Measurements from ENCODE around the gene TIMM44. TPM values are rescaled to one million over a fixed set of nuclear protein-coding genes. Genes with fewer than 3 reads are reported as not detected.

The TIMM44 gene
- total and polyA plus RNA-seq, 11 donors = 55.9 to 140 (median 72.9) TPM

- Histone ChIP-seq H3K36me3 (peaks cover 0 to 10% (median 0%) of the 10 kb centered on the region in 9 donors), H3K27me3 (no peaks in the 10 kb centered on the region), H3K9me3 (no peaks in the 10 kb centered on the region), H3K4me1 (peaks cover 0 to 12% (median 5%) of the 10 kb centered on the region in 12 donors), H3K4me3 (no peak overlapping the region), H3K27ac (no peak overlapping the region)
- no peak for ATAC-seq
- 80 to 83% (median 82%) methylated on average over 7 of the region's 7 CpGs for WGBS, 4 donors
- no peak for TF ChIP-seq POLR2A (IDR thresholded peaks at IDR 0.05)
- TF ChIP-seq CTCF (IDR thresholded peaks at IDR 0.05) = no peak
- intact Hi-C loops (cut with DNase I) = loop anchor here in 1 of 10 donors (5.0 kb wide), 1 partner anchor 34 kb away; no protein-coding TSS in a partner anchor
- DNase-seq = no peak
These were observed 10.1 kb upstream of the TIMM44 start for GRCh38 chr19:7953576-7953975.

- no peaks in the 10 kb centered on the region for H3K9me3 ChIP-seq
- no peak overlapping the region for H3K4me3 ChIP-seq
- peaks cover 0 to 12% (median 5%) of the 10 kb centered on the region in 12 donors for H3K4me1 ChIP-seq
- no peak for ATAC-seq
- no peaks in the 10 kb centered on the region for H3K27me3 ChIP-seq
- 19 to 26% (median 23%) methylated on average over 3 of the region's 3 CpGs for WGBS, 4 donors
- peak in 1 of 5 donors; percentile 20 for DNase-seq
- no peak overlapping the region for H3K27ac ChIP-seq
- peaks cover 0 to 6% (median 0%) of the 10 kb centered on the region in 9 donors for H3K36me3 ChIP-seq
- TF ChIP-seq CTCF (IDR thresholded peaks at IDR 0.05) (no peak), POLR2A (IDR thresholded peaks at IDR 0.05) (no peak)
- intact Hi-C loops (cut with DNase I) = loop anchor here in 1 of 10 donors (5.0 kb wide), 1 partner anchor 34 kb away; no protein-coding TSS in a partner anchor
These were observed 9.6 kb upstream of the TIMM44 start for GRCh38 chr19:7953060-7953459.

- ATAC-seq = no peak
- intact Hi-C loops (cut with DNase I) = loop anchor here in 5 of 10 donors (5.0 to 10.0 kb wide), 2 partner anchors 207 to 309 kb away; no protein-coding TSS in a partner anchor
- WGBS, 4 donors = 91 to 100% (median 96%) methylated on average over 4 of the region's 4 CpGs
These were observed 4.5 kb upstream of the TIMM44 start for GRCh38 chr19:7947939-7948338.

More at GRCh38 chr19:7947939-7948338, 4.5 kb upstream of the TIMM44 start:
- Histone ChIP-seq H3K4me1 (peaks cover 0 to 13% (median 8%) of the 10 kb centered on the region in 12 donors), H3K27ac (no peak overlapping the region), H3K36me3 (no peaks in the 10 kb centered on the region), H3K4me3 (no peak overlapping the region), H3K27me3 (no peaks in the 10 kb centered on the region), H3K9me3 (no peaks in the 10 kb centered on the region)
- DNase-seq = peak in 1 of 5 donors; percentile 20
- no peak for TF ChIP-seq POLR2A (IDR thresholded peaks at IDR 0.05)
- no peak for TF ChIP-seq CTCF (IDR thresholded peaks at IDR 0.05)
